PFSK-1 (cell line): ENCODE measurements around the gene SHISAL1.

Experiments
- FOXP2 ChIP-seq: optimal IDR thresholded peaks from 2 replicates; pipeline ENCODE3; 2011; ENCODE audit warnings: borderline replicate concordance, control low read depth, inconsistent platforms; ENCODE audit not compliant: insufficient read depth; ENCODE audit errors: extremely low read length, extremely low read depth
- POLR2AphosphoS5 ChIP-seq: IDR thresholded peaks from 2 replicates; pipeline ENCODE4 v1.6.1; 2012; ENCODE audit warnings: low read depth, mild to moderate bottlenecking, control low read depth, low read length, moderate library complexity
- SIN3A ChIP-seq: IDR thresholded peaks from 2 replicates; pipeline ENCODE4 v1.6.1; 2012; ENCODE audit warnings: mild to moderate bottlenecking, low read length, moderate library complexity, borderline replicate concordance; ENCODE audit not compliant: insufficient read depth
- TAF1 ChIP-seq: IDR thresholded peaks from 2 replicates; pipeline ENCODE4 v1.6.1; 2012; ENCODE audit warnings: low read length, control low read depth, borderline replicate concordance; ENCODE audit not compliant: insufficient read depth
- TF ChIP-seq, protein P1 (sequence below), 2 experiments: IDR thresholded peaks; 2 replicates each; pipeline versions ENCODE4 v1.6.1 to v1.8.0; 2011 to 2012; ENCODE audit warnings: low read depth in 2 of 2, low read length in 2 of 2, control low read depth in 1 of 2, inconsistent platforms in 1 of 2, mild to moderate bottlenecking in 1 of 2, moderate library complexity in 1 of 2; ENCODE audit not compliant: insufficient read depth in 1 of 2

Gene SHISAL1

DNA sequence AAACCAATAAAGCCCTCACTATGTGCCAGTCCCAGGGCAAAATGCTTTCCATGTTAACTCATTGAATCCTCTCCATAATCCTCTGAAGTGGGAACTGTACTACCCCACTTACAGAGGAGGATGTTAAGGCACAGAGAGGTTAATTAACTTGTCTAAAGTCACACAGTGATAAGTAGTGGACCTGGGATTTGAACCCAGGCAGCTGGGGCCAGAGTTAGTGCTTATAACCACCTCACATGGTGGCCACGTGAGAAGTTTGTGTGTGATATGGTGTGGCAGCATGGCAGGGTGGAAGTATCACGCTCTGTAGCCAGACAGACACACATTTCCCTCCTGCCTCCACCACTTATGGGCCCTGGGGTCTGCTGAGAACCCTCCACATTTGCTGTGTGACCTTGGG is 115.5 kb downstream of the SHISAL1 start:
- TF ChIP-seq SIN3A (no peak), POLR2AphosphoS5 (no peak), TAF1 (no peak), FOXP2 (no peak)
- TF ChIP-seq, protein P1, sequence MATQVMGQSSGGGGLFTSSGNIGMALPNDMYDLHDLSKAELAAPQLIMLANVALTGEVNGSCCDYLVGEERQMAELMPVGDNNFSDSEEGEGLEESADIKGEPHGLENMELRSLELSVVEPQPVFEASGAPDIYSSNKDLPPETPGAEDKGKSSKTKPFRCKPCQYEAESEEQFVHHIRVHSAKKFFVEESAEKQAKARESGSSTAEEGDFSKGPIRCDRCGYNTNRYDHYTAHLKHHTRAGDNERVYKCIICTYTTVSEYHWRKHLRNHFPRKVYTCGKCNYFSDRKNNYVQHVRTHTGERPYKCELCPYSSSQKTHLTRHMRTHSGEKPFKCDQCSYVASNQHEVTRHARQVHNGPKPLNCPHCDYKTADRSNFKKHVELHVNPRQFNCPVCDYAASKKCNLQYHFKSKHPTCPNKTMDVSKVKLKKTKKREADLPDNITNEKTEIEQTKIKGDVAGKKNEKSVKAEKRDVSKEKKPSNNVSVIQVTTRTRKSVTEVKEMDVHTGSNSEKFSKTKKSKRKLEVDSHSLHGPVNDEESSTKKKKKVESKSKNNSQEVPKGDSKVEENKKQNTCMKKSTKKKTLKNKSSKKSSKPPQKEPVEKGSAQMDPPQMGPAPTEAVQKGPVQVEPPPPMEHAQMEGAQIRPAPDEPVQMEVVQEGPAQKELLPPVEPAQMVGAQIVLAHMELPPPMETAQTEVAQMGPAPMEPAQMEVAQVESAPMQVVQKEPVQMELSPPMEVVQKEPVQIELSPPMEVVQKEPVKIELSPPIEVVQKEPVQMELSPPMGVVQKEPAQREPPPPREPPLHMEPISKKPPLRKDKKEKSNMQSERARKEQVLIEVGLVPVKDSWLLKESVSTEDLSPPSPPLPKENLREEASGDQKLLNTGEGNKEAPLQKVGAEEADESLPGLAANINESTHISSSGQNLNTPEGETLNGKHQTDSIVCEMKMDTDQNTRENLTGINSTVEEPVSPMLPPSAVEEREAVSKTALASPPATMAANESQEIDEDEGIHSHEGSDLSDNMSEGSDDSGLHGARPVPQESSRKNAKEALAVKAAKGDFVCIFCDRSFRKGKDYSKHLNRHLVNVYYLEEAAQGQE (IDR thresholded peaks at IDR 0.05; ENCODE audit: insufficient read depth in 1 of 2, low read depth in 2 of 2, low read length in 2 of 2) = no peak

DNA sequence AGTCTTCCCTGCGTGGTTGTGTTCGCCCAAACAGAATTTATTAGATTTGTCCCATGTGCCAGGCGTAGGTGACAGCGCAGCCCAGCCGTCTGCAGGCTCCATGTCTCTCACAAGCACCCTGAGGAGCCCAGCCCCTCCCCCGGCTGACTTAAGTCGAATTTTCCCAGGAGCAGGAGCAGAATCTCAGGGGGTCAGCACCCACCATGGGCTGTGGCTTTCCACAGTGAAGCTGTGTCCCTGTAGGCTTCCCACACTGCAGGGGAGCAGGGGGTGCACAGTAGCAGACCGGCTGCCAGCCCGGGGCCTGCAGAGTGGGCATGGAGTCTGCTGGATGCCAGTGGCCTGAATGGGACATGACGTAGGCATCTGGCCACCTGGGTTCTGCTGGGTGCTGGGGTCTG is 116.0 kb downstream of the SHISAL1 start:
- TF ChIP-seq, protein P1 (IDR thresholded peaks at IDR 0.05; ENCODE audit: insufficient read depth in 1 of 2, low read depth in 2 of 2, low read length in 2 of 2) = no peak
- no peak for TF ChIP-seq POLR2AphosphoS5
- no peak for TF ChIP-seq SIN3A
- no peak for TF ChIP-seq TAF1
- no peak for TF ChIP-seq FOXP2

DNA sequence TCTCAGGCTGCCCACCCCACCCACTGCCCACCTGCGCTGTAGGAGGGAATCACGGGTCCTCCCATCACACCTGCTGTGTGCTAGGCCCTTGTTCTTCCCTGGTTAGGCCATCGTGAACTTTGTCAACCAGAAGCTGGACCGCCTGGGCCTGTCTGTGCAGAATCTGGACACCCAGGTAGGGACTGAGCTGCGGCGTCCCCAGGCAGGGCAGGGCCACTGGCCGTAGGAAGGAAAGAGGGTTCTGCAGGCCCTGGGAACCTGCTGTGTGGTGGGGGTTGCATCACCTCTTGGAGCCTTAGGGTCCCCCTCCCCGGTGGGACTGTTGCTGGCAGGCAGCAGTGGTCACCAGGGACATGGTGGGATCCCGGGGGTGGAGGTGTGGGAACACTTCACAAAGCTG is 116.5 kb downstream of the SHISAL1 start:
- no peak for TF ChIP-seq POLR2AphosphoS5

GRCh38 chr22:44195189-44195871 is 117.4 kb downstream of the SHISAL1 start:
- TF ChIP-seq TAF1 (no peak), SIN3A (no peak), POLR2AphosphoS5 (no peak)

- no peak for TF ChIP-seq POLR2AphosphoS5
- TF ChIP-seq TAF1 = no peak
- no peak for TF ChIP-seq FOXP2
- TF ChIP-seq, protein P1 (IDR thresholded peaks at IDR 0.05; ENCODE audit: insufficient read depth in 1 of 2, low read depth in 2 of 2, low read length in 2 of 2) = no peak
- TF ChIP-seq SIN3A = no peak
Measured at GRCh38 chr22:44194569-44194968, 118.2 kb downstream of the SHISAL1 start.
